GM11168 (cell line): ENCODE results near the gene DTNA.
"Not testable (repeated sequence)": the region's sequence is repeated elsewhere in the genome, so short reads cannot be mapped to it uniquely, and the experiment has no call there.

Experiments used
- in situ Hi-C: fragments of 300-500 bp; cut with MboI; formaldehyde crosslinking; loops from one replicate; pipeline ENCODE4 v1.12.0; 2022; ENCODE audit warnings: low sequenced_read_pairs; ENCODE audit not compliant: unreplicated experiment

The DTNA gene

DNA sequence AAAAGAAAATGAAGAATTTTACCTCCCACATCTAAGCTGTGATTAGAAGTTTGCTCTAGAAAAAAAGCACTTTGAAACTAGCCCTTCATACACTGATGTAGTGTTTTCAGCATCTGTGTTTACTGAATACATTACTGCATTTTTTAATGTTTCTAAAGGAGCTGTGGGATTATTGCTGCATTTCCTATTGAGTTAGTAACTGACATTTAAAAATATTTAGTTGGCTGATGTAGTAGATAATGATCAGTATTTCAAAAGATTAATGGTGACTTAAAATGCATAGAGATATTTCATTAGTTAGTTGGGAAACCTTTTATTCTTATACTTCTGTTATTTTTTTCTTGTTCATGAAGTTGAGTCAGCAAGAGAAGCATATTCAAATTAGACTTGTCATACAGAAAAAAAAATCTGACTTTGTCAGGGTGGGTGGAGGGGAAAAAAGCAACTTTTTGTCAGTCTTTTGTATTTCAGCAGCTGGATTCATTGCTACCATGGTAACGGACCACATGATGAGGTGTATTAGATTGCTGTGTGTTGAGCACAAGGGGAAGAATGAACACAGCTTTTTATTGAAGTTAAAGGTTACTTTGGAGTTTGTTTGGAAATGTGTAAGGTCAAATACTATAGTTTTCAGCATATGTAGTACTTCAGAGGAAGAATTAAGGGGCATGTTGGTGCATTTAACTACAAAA is at the start of gene DTNA:
DTNA (plus strand) TSS at position 549 of the 692 bp plus-strand sequence. CDS start 45,679 bp downstream, outside the sequence.
- in situ Hi-C loops: no loop called here

DNA sequence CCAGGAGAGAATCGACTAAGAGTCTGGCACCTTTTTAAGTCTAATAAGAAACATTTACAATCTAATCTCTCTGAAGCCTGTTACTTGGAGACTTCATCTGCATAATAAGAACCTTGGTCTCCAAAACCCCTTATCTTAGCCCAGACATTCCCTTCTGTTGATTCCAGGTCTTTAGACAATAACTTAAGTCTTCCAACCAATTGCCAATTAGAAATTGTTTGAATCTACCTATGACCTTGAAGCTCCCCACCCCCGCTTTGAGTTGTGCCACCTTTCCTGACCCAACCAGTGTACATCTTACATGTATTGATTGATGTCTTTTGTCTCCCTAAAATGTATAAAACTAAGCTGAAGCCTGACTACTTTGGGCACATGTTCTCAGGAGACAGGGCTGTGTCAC is 49.5 kb upstream of the DTNA start:
- in situ Hi-C loops: no loop called here

DNA sequence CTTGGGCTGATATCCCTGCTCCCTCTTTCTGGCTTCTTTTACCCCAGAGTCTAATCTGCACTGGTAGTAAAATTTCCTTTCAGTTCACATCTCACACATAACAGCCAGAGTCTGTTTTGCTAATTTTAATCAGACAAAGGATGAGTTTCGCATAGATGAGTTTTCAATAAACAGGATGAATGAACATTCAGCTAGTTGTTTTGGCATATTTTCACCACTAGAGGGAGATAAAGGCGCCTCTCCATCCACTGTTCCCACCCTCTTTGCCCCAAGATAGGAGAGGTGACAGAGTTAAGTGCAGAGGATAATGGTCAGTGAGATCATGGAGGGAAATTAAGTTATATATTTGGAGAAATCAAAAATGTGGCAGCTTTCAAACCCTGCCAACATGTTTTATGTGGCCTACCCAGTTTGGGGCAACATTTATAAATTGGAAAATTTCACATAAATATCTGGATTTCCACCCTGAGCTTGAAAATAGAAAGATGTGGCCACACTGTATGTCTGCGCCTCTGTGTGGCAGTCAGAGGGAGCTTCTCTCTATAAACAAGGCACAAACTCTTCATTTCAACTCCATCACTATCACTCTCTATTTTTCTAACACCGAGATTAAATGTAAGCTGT is 48.5 kb upstream of the DTNA start:
- in situ Hi-C loops: no loop called here

DNA sequence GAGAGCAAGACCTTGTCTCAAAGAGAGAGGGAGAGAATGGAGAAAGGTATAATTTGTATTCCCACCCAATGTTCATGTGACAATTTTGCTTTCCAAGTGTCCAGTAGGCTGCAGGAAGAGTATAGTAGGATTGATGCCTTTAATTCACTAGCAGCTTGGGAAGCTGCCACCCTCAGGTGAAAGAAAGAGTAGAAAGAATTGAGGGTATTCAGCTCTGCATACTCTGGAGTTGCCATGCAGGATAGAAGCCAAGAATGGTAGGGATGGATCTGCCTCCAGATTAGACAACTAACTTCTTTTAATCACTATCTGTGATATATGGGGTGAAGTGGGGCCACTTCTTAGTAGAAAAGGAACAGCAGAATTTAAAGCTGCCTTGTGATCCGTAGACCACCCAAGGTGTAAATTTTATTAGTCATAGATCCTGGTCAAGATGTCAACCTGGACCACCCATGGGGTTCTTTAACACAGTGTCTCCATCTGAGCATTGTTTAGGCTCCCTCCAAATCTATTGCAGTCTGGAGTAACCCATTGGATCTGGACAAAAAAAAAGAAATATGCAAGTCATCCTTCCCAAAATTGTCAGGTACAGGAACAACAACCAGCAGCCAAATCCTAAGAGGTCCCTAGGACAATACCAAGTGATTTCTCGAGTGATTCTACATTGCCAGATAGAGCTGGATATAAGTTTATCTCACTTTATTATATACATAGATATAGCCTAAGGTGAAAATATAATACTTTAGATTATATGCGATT is 33.1 kb upstream of the DTNA start:
- in situ Hi-C loops: no loop called here

DNA sequence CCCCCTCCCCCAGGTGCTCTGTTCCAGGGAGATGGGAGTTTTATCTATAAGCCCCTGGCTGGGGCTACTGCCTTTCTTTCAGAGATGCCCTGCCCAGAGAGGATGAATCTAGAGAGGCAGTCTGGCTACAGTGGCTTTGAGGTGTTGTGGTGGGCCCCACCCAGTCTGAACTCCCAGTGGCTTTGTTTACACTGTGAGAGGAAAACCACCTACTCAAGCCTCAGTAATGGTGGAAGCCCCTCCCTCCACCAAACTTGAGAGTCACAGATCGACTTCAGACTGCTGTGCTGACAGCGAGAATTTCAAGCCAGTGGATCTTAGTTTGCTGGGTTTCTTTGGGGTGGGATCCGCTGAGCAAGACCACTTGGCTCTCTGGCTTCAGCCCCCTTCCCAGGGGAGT is 20.3 kb upstream of the DTNA start:
- in situ Hi-C loops: not testable (repeated sequence)

DNA sequence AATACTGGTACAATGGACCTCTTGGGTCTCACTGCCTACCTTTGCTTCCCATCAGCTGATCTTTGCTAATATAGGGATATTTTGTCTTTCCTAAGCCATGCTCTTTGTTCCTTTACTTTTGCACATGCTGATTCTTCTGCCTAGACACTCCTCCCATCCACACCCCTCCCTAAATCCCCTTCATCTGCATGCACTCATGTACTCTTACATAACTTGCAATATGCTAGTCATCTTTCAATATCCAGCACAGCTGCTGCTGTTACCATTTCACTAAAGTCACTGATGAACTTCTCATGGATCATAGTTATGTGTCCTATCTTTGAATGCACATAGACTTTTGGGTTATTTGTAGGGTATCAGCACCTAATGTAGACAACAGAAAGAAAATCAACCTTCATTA is 18.5 kb upstream of the DTNA start:
- in situ Hi-C loops: no loop called here

DNA sequence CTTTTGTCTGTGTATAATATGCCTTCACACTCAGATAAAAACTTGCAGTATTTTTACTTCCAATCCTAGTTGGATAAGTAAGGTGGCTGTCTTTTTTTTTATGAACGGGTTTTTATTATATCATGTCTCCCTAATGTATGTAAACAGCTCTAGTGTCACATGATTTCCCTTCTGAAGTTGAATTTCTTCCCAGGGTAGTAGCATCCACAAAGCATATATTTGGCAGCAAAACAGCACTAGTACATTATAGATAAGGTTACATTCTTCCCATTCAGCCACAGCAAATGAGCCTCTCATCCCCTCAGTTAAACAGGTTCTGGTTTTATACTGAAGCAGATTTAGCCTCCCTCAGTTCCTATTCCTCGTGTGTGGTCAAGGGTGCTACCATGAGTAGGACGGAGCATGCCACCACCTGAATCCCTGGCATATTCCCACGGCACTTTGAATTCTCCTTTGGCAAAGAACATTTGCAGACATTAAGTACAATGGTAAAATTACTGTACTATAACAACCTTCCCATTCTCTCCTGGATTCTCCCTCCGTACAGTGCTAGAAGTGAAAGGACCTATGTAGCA is 15.4 kb upstream of the DTNA start:
- in situ Hi-C loops: no loop called here

DNA sequence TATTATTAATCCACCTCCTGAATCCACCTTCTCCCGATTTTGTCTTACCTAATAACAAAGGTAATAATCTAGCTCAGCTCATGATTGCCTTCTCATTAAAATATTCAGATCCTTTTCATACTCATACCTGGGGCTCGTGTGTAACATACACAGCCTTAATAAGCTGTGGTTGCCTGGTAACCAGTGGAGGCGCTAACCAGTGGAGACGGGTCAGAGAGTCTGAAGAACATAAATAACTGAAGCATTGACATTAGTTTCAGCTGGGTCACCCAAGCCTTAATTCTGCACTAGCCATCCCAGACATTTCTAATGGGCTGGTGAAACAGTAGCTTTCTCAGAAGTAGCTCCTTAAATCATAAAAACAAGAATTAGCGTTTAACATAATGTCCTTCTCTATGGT is 14.8 kb upstream of the DTNA start:
- in situ Hi-C loops: no loop called here

DNA sequence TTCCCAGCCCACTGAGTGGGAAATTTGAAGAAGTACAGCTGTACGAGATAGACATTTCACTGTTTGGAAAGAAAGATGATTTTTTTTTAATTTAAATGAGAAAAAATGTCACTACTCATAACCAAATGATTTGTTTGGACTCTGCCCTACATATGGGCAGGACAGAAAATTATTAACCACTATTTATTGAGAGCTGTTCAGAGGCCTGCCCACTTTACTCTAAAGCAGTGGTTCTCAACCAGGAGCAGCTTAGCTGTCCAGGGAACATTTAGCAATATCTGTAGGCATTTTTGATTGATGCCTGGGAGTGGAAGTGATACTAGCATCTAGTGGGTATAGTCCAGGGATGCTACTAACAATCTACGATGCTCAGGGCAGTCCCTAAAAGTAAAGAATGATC is 13.4 kb upstream of the DTNA start:
- in situ Hi-C loops: no loop called here

DNA sequence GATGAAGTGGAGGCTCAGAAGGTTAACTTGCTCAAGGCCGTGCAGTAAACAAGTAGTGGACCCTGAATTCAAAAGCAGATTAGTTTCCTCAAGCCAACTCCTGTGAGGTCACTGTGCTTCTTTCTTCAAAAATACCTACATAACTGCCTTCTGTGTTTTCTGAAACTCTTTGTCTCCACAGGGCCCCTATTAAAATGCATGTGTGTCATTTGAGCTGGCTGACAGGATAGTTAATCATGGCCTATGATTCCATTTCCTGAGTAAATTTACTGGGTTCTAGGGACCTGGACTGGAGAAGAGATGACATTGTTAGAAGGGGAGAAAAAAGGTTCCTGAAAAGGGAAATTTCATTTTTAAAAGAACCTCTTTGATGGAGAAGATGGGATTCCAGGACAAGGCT is 12.9 kb upstream of the DTNA start:
- in situ Hi-C loops: no loop called here

DNA sequence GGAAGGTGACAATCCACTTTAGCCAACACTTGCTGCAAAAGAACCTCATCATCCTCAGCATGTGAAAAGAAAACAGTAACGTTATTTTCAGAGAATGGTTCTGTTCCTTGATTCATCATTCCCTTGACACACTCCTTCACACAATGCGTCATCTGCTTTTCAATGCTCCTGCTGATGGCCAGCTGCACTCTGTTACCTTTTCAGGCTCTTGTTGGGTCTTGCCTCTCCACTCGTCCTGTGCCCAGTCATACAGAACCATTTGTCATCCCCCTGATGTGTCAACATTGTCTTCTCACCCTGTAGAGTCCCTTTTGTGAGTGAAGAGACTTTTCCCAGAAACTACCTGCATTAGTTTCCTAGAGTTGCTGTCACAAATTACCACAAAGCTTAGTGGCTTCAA is 12.2 kb upstream of the DTNA start:
- in situ Hi-C loops: no loop called here

DNA sequence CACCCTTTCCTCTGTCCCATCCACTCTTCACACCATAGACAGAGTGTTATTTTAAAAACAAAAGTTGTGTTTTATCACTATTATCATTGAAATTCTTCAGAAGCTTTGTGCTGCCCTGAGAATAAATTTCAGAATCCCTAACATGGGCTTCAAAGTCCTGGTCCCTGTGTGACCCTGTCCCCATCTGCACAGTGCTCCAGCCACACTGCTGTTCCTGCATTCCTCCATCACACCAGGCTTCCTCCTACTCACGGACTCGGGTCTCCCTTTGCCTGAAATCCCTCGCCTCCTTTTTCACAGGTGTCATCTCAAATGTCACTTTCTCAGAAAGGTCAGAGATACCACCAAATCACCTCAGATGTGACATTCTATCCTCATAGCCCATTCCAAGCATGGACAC is 8.2 kb upstream of the DTNA start:
- in situ Hi-C loops: no loop called here

DNA sequence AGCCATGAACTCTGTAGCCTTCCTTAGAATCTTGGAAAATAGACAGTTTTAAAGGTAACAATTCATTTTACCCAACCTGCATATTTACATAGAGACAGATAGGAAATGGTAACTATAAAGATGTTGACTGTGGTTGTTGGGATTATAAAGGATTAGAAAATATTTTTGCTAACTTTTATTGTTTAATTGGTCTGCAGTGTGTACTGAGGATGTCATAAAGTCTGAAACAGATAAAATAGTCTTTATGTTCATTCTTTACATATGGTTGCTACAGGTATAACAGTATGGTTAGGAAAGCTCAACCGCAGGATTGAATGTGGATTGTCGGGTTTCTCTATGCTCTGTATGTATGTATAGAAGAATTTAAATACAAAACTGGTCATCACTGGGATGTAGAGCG is 7.3 kb upstream of the DTNA start:
- in situ Hi-C loops: no loop called here

DNA sequence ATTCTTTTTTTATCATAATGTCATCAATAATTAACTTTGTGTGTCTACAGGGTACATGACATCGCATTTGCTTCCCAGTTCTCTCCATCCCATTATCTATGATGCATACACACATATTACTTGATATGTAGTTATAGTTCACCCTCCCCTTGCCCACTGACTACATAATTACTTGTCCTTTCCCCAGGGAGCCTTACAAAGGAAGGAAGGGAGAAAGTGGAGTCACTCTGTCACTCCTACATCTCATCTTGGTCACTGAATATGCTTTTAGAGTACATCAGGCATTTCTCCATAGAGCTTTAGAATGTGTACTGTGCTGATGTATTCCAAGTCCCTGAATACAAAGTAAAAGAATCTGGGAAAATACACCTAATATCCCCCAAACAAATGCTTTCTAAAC is 6.0 kb upstream of the DTNA start:
- in situ Hi-C loops: no loop called here

DNA sequence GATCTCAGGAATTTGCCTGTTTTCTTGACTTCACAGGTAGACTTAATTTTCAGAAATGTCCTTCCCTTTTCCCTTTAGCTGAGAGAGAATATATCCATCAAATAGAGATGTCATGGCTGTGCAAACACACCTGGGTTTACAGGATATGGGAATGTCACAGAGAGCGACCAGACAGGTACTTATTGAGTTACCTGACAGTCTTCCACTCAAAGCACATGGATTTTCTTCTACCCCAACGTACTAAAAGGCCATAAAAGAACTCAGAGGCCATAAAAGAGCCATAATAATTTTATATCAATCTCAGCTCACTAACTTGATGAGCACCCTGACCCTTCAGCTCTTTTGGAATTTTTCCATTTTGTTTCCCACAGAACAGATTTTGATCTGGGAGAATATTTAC is 5.3 kb upstream of the DTNA start:
- in situ Hi-C loops: no loop called here

DNA sequence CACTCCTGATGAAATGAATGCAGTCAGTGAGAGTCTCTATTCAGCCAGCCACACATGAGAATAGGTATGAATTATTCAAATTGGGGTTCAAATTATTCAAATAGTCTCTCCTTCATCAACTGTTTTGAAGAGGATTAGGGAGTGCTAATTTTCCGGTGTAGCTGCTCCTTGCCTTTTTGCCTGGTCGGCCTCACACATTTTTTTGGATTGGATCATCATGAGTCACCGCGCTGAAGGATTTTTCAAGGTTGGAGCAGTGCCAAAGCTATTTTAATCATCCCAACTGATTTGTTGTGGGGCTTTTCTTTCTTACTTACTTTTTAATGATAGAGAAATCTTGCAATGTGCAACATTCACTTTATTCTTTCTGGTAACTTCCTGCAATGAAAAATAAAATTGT is 2.4 kb upstream of the DTNA start:
- in situ Hi-C loops: no loop called here

DNA sequence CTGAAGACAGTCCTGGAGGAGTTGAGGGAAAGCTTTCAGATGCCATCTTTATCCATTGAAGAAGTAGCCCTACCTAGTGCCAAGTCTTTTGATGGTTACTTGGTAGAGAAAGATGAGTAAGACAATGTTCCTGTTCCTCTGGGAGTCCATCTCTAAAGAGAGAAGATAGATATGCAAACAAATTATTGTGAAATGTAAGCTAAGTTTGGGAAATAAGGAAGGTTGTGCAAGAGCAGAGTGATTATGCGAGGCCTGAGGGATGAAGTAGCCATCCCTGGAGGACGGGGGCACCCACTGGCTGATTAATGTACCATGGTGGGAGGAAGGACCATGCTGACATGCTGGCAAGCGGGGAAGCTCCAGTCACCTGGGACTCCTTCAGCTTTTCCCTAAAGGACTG is 994 bp upstream of the DTNA start:
- in situ Hi-C loops: no loop called here

DNA sequence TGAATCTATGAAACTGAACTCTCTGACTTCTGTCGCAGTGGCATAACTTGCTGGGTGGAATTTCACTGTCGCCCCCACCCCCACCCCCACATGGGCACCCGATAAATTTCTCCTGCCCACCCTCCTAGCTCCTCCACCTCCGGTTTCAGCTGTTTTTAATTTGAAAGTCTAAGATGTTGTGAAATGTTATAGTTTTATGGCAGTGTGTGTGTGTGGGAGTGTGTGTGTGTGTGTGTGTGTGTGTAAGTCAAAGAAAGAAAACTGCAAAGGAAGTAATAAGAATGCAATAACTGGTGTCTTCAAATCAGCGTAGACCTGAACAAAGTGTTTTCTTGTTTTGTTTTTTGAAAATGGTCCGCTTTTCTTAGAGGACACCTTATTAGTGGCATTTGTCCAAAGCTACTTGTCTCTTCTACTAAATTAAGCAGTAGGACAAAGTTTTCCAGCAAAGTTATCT is 388 bp downstream of the DTNA start:
- in situ Hi-C loops: no loop called here

DNA sequence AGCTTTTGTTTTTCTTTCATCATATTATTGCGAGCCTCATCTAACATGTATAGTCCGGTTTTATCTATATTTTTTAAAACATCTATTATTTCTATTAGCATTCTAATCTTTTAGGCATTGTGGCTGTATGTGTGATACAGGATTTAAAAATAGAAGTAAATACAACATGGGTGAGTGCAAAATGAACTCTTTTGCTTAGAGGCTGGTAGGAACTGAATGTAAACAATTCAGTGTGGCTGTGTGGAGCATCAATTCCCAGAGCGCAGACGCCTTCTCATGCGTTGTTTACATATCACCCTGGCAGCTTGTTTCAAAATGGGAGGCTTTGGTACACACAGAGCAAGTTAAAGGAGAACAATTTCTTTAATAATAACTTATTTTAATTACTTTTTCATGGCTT is 836 bp downstream of the DTNA start:
- in situ Hi-C loops: no loop called here

DNA sequence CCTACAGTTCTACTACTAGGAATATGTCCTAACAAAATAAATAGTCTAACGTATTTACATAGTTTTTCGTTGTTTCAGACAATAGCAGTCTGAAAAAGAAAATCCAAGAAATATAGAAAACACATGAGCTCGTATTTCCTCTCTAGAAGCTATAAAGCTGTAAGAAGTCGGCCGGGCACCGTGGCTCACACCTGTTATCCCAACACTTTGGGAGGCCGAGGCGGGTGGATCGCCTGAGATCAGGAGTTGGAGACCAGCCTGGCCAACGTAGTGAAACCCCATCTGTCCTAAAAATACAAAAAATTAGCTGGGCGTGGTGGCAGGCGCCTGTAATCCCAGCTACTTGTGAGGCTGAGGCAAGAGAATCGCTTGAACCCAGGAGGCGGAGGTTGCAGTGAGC is 6.0 kb downstream of the DTNA start:
- in situ Hi-C loops: not testable (repeated sequence)

DNA sequence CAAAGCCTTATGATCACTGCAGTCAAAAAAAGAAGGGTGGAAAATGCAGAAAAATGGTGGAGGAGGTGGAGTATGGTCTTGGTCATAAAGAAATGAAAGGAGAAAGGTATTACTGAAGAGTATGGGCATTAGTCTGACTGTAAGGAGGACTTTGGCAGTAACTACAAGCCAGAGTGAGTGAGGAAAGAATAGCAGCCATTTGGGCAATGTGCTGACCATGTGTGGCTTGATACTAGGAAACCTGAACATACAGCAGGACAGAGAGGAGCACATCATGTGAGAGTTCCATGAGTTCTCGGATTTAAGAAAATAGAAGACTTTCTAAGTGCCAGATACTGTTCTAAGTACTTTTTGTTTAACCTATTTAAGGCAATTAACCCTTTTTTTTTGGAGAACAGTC is 8.5 kb downstream of the DTNA start:
- in situ Hi-C loops: no loop called here
